ENCODE results near the gene SLC35F3.

Gene SLC35F3

DNA sequence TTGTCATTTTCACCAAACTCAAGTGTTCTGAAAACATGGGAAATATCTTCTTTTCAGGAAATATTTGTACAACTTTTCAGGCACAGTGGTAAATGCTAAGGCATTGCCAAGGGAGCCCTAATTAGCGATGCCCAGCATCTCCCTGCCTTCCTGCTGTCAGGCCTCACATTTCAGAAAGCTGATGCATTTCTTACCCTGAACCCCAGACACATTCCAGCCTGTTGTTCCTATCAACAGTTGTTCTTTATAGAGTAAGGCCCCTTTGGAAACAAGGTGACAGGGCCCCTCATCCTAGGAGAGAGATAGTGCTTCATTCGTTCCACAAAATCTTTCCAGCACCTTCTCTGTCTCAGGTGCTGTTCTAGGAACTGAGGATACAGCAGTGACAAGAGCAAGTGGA lies 332.9 kb downstream of the SLC35F3 start:
- DNase-seq (ENCODE audit: insufficient read length, low spot score) = no peak
- TF ChIP-seq, protein P1, sequence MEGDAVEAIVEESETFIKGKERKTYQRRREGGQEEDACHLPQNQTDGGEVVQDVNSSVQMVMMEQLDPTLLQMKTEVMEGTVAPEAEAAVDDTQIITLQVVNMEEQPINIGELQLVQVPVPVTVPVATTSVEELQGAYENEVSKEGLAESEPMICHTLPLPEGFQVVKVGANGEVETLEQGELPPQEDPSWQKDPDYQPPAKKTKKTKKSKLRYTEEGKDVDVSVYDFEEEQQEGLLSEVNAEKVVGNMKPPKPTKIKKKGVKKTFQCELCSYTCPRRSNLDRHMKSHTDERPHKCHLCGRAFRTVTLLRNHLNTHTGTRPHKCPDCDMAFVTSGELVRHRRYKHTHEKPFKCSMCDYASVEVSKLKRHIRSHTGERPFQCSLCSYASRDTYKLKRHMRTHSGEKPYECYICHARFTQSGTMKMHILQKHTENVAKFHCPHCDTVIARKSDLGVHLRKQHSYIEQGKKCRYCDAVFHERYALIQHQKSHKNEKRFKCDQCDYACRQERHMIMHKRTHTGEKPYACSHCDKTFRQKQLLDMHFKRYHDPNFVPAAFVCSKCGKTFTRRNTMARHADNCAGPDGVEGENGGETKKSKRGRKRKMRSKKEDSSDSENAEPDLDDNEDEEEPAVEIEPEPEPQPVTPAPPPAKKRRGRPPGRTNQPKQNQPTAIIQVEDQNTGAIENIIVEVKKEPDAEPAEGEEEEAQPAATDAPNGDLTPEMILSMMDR (IDR thresholded peaks at IDR 0.05; ENCODE audit: insufficient read depth, missing control alignments) = no peak
- no peak for FAIRE-seq

DNA sequence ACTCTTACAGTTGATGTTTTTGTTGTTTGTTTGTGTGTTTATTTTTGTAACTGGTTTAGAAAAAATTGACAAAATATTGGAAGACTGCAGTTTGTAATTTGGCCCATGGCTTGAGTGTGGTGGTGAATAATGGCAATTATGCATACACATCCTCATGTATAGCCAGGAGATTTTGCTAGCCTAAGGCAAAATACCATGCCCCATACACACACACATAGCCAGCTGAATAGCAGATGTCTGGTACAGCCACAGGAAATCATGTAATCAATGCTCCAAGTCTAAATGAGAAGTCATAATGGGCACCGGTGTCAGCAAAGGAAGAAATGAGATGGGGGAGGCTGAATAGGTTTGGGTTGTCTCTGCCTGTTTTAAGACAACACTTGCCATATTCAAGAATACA lies 333.6 kb downstream of the SLC35F3 start:
- DNase-seq (ENCODE audit: insufficient read length, low spot score) (no peak), FAIRE-seq (peak; percentile 38)
- TF ChIP-seq, protein P1 (IDR thresholded peaks at IDR 0.05; ENCODE audit: insufficient read depth, missing control alignments) = no peak

DNA sequence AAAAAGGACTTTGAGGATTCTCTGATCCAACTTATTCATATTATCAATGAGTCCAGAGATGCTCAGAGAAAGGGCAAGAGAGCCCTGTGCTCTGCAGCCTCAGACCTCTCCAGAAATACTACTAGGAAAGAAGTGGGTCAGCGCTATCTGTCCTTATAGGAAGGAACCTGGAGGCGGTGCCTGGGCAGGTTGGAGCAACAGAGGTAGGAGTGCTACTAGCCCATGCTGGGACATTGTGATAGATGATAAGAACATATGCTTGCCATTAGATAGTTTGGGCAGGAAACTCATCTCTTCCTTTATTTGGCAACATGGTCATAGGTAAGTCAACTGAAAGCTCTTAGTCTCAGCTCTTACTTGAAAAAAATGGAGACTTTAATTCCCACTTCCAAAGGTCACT lies 335.0 kb downstream of the SLC35F3 start:
- DNase-seq (ENCODE audit: insufficient read length, low spot score) (no peak), FAIRE-seq (no peak)
- TF ChIP-seq, protein P1 (IDR thresholded peaks at IDR 0.05; ENCODE audit: insufficient read depth, missing control alignments) = no peak

DNA sequence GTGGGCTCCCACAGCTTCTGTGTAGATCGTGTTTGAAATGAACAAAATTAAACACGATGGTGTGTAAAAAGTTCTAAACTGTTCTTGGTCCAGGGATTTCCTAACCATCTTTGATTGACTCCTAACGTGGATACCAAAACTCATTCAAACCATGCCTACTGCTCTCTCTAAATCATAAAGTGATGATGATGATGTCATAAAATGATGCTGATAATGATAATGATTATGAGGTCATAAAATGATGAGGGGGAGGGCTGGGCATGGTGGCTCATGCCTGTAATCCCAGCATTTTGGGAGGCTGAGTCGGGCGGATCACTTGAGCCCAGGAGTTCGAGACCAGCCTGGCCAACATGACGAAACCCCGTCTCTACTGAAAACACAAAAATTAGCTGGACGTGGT lies 335.5 kb downstream of the SLC35F3 start:
- TF ChIP-seq, protein P1 (IDR thresholded peaks at IDR 0.05; ENCODE audit: insufficient read depth, missing control alignments) = no peak
- DNase-seq (ENCODE audit: insufficient read length, low spot score) = no peak
- FAIRE-seq = no peak

DNA sequence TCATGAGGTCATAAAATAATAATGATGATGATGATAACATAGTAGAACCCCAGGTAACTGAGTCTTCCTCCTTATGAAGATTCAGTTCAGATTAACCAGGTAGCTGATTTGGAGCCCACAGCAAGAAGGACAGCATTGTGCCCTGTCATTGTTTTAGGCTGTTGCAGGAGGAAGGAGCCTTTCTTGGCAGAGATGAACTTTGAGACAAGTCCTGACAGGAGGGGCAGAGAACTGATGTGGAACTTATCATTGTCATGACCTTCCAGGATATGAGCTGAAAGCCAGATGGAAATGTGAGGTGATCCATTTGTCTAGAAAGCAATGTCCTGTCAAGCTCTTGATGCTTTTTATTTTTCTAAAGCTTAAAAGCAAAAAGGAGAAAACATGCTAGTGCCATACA lies 336.2 kb downstream of the SLC35F3 start:
- TF ChIP-seq, protein P1 (IDR thresholded peaks at IDR 0.05; ENCODE audit: insufficient read depth, missing control alignments) = no peak
- FAIRE-seq = no peak
- no peak for DNase-seq (ENCODE audit: insufficient read length, low spot score)

DNA sequence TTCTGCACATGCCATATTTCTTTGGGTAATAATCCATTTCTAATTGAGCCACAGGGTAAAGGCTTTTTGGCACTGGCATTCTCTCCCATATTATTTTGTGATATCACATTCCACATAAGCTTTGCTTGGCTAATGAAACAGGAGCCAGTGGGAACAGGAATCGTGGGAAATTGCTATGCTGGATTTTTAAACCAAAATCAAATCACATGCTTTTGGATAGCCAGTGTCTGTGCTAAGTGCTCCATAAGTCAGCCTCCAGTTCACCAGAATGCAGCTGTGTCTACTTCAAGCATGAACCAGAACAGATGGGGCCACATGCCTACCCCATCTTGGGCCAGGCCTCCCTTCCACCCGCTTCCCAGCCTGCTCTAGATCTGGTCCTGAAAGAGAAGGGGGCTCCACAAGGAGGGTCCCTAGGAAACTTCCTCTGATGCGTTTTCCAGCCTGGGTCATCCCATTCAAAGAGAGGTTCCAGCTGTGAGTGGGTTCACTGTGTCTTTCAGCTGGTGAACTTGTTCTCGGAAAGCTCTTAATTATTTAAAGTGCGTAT lies 337.5 kb downstream of the SLC35F3 start:
- FAIRE-seq (no peak), DNase-seq (ENCODE audit: insufficient read length, low spot score) (no peak)
- TF ChIP-seq, protein P1 (IDR thresholded peaks at IDR 0.05; ENCODE audit: insufficient read depth, missing control alignments) = no peak

DNA sequence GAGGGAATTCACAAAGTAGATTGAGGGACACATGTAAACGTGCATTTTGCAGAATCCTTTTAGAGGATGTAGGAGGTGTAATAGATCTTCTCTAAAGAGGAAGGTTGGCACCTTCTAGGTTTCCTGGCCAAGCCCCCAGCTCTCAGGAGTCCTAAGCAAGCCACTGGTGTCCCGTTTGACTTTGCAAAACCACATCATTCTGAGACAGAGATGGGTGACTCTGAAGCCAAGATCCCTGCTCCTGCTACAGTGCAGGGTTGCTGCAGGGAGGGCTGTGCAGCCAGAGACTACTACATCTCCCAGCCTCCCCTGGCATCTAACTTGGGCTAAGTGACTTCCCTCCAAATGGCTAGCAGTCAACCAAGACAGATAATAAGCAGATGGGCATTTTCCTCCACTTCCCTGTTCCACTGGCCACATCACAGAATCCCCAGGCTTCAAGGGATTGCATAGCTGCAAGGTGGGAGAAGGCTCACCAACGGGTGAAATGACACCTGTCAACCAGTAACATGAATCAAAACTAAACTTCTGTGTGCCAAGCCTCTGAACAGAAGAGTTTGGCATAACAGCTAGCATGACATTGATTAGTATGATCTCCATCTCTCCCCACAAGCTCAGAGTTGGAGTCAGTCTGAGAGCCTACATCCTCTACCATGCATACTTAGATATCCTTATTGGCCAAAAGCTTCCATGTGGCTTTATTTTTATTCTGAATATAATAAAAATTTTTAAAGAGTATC lies 339.2 kb downstream of the SLC35F3 start:
- TF ChIP-seq, protein P1 (IDR thresholded peaks at IDR 0.05; ENCODE audit: insufficient read depth, missing control alignments) = no peak
- FAIRE-seq = no peak
- no peak for DNase-seq (ENCODE audit: insufficient read length, low spot score)

Data from D721Med (cell line).